DMS 273 treated with DMSO at 0.1 percent for 48 hours (cell line): Measurements from ENCODE around the gene GCLM.
"Not testable (repeated sequence)": the region's sequence is repeated elsewhere in the genome, so short reads cannot be mapped to it uniquely, and the experiment has no call there.

Experiments
- DNase-seq: peaks from one replicate; lab custom pipeline; 2025; lab: John Stamatoyannopoulos, UW

The GCLM gene, protein sequence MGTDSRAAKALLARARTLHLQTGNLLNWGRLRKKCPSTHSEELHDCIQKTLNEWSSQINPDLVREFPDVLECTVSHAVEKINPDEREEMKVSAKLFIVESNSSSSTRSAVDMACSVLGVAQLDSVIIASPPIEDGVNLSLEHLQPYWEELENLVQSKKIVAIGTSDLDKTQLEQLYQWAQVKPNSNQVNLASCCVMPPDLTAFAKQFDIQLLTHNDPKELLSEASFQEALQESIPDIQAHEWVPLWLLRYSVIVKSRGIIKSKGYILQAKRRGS

DNA sequence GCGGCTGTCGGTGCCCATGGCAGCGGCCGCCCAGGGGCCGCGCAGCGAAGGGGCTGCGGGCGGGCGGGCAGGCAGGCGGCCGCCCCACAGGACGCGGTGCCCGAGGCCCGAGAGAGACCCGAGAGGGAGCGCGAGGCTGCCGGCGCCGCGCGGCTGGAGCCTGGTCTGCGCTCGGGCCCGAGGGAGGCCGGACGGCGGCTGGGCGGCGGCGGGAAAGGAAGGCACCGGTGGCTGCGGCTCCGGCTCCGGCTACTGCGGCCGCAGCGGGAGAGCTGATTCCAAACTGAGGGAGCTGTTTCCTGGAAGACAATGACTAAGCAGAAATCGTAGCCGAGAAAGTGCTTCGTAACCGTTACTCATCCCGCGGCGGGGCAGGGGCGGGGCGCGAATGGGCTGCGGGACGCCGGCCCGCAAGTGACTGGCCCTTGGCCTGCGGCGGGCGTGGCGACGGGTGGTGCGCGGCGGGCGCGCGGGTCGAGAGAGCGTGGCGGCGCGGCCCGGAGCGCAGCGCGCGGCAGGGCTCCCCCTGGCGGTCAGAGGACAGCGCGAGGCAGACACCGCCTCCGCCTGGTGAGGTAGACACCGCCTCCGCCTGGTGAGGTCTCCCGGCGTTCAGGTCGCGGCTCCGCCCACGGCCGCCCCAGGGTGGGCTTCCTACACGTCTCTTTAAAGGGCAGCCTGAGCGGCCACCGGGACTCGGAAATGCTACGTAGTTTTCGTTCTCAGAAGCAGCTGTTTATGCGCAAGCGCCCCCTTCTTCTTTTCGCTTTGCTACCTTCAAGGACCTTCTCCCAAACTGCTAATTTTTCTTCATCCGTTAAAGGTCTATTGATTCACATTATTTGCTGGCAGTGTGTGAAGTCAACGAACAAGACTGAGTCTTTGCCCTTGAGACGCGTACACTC, at the start of gene GCLM:
Gene GCLM, minus strand, starts transcription at position 285 of the 905 bp plus-strand sequence. Its CDS starts 267 bp downstream, at position 18.
- peak; percentile 87 for DNase-seq

DNA sequence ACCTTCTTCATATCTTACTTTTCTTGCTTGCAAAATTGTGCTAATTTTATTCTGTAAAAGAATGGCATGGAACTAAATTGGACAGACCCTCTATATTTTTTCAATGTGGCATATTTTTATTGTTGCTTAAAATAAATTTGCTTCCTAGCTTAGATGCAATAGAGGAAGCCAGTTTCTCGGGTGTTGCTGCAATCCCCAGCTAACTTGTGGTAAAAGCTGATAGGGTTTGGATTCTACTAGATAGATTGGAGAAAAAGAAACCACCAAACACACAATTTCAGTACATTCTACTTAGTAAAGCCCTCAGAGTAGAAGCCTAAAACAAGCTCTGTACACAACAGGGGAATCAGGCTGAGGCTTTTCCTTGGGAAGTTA, 49.5 kb upstream of the GCLM start:
- no peak for DNase-seq

DNA sequence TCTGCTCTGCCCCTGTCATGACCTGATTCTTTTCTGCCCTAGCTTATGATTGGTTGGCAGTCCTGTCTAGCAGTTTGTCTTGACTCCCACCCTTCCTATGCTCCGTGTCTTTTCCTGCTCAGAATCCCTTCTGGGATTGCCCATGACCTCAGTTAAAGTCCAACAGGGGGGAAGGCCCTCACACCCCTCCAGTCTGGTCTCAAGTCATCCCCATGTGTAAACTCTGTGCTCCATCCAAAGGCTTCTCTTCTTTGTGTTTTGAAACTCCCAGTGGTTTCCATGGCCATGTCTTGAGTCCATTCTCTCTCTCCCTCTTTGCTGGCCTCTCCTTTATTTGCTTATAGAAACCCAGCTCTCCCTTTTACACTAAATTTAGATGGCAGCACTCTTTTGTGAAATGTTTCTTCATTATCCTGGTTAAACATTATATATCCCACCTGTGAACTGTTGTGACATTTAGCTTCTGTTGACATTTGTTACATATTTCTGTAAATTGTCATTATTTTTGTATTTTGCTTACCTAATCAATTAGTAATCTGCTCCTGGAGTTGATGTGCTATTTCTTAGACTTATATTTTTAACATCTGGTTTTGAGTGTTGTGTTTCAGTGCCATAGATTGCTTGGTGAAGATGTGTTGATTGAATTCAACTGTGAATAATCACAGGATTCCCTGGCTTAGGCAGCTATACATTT, 48.9 kb upstream of the GCLM start:
- no peak for DNase-seq

DNA sequence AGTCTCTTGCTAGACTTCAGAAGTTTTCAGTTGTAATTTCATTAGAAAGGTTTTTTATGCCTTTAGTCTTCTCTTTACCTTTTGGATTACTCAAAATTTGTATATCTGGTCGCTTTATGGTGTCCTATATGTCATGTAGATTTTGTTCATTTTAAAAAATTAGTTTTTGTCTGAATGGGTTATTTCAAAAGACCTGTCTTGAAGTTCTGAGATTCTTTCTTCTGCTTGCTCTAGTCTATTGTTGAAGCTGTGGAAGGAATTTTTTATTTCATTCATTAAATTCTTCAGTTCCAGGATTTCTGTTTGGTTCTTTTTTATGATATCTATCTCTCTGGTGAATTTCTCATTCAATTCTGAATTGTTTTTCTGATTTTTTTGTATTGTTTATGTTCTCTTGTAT, 46.5 kb upstream of the GCLM start:
- DNase-seq, result no peak

DNA sequence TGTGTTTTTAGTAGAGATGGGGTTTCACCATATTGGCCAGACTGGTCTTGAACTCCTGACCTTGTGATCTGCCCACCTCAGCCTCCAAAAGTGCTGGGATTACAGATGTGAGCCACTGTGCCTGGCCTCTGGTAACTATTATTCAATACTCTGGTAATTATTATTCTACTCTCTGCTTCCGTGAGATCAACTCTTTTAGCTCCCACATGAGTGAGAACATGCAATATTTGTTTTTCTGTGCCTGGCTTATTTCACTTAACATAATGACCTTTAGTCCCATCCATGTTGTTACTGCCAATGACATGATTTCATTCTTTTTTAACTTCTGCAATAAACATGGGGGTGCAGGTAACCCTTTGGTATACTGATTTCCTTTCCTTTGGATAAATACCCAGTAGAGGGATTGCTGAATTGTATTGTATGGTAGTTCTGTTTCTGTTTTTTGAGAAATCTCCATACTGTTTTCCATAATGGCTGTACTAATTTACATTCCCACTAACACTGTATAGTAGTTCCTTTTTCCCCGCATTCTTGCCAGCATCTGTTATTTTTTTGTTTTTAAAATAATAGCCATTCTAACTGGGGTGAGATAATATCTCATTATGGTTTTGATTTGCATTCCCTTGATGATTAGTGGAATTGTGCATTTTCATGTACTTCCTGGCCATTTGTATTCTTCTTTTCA, 37.9 kb upstream of the GCLM start:
- DNase-seq, result not testable (repeated sequence)

DNA sequence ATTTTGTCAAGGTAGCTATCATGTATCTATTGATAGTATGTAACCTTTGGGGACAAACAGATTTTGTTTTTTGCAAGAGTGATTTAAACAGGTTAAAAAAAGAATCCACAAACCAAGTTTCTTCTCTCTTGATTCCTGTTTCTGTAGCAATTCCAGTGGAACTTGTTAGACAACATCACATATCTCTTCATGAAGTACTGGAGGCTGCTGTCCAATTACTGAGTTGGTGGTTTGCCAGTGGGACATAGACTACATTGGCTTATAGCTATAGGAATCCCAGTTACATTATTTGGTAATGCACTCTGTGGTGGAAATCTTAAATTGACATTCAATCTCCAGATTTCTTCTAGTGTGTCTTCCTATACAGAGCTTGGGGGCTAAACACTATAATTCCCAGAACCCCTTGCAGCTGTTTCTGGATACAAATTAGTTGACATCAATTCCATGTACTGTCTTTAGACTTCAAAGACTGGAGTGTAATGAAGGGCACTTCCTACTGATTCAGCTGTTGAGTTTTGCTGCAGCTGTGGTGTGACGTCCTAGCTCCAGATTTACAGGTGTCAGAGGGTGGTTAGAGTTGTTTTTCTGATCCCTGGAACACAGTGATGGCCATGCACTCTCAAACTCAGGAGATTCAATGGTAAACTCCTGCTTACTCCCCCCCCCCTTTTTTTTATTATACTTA, 29.4 kb upstream of the GCLM start:
- no peak for DNase-seq

DNA sequence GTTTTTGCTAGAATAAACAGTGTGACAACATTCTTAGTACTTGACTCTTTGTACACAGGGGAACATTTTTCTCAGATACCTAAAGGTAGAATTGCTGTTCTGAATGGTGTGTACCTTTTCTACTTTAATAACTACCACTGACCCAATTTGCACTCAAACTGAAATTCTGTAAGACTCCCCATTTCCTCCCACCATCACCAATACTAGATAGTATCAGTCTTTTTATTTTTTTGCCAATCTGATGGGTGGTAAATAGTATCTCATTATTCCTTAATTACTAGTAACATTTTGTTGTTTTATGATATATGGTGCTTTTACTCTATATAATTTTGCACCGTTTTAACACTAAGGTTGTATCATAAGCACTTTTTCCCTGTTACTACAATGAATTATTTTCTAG, 28.8 kb upstream of the GCLM start:
- DNase-seq, result no peak

DNA sequence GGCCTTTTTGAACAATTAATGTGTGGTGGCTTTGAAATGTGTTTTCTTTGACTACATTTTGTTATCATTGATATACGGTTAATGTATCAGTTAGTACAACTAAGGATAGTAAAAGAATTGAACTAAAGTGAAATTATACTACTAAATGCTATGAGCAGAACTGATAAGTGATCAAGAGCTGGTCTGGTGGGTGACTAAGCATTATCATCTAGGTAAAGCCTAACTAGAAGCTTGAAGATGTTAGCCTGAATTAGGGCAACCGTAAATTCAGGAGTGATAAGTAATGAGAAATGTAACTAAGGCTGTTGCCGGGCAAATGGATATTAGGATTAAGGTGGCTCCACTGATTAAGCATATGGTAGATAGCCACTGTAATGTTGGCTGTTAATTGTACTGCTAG, 16.0 kb upstream of the GCLM start:
- no peak for DNase-seq

DNA sequence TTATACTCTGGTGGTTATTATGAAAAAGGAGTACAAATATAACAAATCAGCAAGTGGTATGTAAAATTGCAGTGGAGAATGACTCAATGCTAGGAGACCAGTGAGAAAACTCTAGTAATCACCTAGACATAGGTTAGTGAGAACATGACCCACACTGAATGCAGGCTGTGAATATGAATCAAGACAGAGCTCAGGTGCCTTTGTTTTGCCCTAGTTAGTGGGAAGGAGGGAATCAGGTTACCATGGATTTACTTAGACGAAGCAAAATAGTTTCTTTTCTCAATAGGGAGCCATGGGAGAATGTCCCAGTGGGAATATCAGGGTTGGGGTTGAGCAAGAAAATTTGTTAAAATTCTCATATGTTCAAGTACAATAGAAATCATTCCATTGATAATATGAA, 10.6 kb upstream of the GCLM start:
- DNase-seq, result no peak

DNA sequence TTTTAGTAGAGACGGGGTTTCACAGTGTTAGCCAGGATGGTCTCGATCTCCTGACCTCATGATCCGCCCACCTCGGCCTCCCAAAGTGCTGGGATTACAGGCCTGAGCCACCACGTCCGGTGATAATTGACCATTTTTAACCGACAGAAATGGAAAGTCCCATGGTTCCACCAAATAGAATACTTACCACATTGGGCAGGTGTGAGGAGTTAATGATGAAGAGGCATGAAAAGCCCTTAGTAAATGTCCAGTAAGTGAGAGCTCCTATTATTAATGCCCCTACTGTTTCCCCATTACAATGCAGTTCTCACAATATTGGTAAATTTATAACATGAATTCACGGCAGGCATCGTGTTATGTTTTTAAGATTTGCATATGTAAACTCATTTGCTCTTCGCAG, 8.1 kb upstream of the GCLM start:
- DNase-seq, result no peak

DNA sequence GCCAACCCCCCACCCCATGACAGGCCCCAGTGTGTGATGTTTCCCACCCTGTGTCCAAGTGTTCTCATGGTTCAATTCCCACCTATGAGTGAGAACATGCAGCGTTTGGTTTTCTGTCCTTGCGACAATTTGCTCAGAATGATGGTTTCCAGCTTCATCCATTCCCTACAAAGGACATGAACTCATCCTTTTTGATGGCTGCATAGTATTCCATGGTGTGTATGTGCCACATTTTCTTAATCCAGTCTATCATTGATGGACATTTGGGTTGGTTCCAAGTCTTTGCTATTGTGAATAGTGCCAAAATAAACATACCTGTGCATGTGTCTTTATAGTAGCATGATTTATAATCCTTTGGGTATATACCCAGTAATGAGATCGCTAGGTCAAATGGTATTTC, 1.6 kb upstream of the GCLM start:
- not testable (repeated sequence) for DNase-seq

DNA sequence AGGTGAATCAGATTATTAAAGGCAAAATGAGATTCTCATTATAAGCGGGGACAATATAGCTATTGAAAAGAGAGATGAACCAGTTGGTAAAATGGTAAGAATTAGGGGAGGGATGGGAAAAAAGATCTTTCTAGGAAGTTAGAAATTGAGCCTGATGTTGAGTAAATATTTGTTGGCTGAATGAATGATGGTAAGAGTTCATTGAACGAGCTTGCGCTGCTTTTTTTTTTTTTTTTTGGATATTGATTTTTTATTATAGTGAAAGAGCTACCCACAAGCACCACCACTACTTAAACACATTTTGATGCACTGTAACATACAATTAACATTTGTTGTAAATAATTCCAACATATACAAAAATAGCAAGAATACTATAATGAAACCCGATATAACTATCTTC, 1.1 kb upstream of the GCLM start:
- no peak for DNase-seq

DNA sequence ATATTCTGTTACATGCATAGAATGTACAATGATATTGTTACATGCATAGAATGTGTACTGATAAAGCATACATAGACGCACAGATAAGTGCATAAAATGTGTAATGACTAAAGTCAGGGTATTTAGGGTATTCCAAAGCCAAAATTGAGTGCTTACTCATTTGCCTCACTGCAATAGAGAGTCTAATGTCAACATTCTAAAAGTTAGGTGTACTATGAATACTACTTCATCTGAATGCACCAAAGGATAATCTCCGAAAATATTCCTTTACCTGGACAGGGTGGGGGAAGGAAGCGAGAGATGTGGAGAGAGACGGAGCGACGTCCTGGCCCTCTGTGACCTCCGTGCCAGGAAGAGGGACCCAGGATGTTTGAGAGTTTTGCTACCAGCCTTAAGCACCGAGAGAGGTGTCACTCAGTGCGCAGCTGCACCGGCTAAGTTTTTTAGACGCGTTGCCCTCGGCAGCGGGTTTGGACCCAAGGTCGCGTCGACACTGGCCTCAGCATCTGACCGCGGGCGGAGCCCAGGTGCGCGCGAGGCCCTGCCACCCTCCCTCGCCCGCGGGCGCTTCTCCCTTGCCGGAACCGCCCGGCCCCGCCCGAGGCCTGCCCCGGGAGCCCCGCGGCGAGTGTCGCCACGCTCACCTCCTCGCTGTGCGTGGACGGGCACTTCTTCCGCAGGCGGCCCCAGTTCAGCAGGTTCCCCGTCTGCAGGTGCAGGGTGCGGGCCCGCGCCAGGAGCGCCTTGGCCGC, 660 bp downstream of the GCLM start:
- no peak for DNase-seq

DNA sequence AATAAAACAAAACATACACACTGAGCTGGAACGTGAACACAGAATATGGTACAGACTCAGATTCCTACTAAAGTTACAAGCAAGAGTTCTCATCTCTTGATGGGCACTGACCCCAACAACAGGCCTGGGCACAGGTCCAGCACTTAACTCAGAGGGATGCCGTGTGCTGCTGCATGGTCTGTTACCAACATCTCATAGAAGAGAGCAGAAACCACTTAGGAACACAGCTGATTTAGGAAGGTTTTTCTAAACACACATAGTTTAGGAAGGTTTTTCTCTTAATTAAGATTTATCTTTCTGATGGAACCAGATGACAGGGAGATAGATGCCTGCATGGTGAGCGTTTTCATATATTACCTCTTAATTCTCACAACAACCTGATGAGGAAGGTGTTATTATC, 1.5 kb downstream of the GCLM start:
- DNase-seq, result peak; percentile 56

DNA sequence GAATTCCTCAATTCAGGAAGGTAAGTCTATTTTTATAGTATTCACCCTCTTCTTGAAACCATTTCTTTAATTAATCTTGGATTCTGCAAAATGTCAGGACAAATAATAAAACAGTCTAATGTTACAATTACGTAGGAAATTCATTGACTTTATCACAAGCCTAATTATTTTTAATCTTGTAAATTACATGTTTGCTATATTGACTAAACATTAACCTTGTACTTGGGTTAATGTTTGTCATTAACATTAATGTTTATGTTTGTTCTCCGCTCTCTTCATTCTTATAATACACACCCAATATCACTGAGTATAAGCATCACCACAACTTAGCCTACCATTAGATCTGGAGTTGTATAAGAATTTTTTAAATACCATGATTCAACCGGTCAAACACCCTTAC, 2.8 kb downstream of the GCLM start:
- DNase-seq, result no peak

DNA sequence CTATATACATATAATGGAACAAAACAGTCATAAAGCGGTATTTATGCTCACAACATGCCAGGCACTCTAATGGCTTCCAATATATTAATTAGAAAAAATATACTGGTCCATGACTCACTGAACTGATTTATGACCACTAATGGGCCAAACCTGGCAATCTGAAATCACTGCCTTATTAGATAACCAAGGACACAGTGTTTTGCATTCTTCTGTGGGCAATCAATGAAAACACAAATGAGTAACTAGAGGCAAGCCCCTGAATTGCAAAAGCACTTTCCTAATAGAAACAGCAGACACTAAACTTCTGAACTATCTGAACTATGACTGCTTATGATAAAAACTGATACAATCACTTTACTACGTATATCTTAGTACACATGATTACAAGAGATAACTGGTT, 3.5 kb downstream of the GCLM start:
- DNase-seq, result no peak

DNA sequence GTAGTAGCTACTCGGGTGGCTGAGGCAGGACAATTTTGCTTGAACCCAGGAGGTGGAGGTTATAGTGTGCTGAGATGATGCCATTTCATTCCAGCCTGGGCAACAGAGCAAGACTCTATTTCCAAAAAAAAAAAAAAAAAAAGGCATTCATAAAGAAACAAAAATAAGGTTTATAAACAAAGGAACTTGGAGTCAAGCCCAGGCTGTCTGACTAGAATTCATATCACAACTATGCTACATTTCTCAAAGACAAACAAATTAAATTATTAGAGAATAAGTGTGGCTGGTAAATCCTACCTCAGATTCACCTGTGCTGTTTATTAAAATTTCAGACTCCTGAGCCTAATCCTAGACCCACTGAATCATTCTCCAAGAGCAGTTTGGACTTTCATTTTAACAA, 4.2 kb downstream of the GCLM start:
- no peak for DNase-seq

DNA sequence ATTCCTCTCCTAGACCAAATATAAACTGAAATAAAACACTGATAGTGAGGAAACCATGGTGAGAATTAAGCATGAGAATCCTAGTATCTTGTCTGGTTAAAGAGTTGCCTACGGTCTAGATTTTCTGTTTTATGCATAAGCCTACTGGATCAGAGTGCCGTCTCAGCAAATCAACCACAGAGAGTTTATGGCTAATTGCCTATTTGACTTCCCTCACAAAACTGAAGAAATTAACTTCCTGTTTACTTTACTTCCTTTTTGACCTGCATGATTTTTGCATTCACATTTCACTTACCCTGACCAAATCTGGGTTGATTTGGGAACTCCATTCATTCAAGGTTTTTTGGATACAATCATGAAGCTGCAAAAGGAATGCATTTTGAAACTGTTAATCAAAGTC, 5.0 kb downstream of the GCLM start:
- no peak for DNase-seq

DNA sequence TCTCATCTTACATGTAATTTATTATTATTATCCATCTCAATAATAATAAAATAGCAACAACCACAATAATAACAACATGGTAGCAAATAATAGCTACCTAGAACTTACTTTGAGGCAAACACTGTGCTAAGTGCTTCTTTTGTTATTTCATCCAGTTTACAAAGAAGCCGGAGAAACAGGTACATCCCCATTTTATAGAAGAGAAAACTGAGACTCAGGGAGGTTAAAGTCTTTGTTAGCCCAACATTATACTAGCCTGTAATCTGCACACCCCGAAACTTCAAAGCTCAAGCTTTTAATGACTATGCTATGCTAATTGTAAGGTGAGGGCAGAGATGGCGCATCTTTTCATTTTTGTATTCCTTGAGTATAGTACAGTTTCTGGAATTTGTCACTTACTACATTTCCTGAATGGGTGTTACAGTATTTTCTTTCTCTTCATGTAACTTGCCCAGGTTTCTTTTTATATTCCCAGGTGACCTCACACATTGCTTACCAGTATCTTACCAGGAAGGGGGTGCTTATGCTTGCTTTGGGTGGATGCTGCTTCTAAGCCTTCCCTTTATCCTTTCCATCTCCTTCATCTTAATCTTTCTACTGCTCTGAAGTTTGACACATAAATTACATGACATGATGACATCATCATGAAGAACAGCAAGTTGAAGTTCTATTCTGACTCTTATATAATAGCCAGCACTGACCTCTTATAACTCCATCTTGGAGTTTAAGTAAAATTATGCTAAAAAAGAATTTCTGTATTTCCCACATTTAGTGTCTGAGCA, 8.3 kb downstream of the GCLM start:
- DNase-seq, result no peak

DNA sequence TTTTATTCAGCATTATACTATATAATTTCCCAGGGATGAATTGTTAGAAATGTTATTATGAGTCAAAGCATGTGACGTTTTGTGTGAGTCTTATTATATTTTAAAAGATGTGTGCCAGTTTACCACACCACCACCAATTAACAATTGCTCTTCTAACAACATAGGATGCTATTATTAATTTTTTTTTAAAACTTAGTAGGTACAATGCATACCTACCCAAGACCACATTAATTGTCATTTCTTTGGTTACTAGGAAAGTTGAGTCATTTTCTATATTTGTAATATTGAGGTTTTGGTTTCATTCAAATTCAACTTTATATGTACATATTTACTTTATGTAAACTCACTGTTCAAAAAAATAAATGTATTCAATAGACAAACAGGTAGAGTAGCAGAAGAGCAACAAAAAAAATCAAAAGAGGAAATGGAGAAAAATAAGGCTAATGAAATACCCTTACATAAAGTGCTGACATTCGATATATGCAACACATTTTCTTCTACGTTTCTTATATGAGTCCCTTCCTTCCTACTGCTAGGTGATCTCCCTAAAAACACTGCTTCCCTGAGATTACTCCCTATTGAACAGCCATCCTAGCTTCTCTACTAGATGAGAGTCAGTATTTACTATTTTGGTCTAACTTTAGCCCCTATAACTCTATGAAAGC, 9.6 kb downstream of the GCLM start:
- no peak for DNase-seq
